HG02840 (cell line): ENCODE measurements around the gene MAP3K15.
"Not testable (repeated sequence)": the region's sequence is repeated elsewhere in the genome, so short reads cannot be mapped to it uniquely, and the experiment has no call there.

Source experiments
- ATAC-seq: cut with Tn5 transposase; IDR thresholded peaks from one replicate; pipeline ENCODE4 v1.9.1; 2021; ENCODE audit warnings: mild to moderate bottlenecking, moderate library complexity, moderate number of reproducible peaks; ENCODE audit not compliant: unreplicated experiment, low FRiP score

The MAP3K15 gene

GRCh38 chrX:19539665-19540064, 24.4 kb upstream of the MAP3K15 start:
- no peak for ATAC-seq

DNA sequence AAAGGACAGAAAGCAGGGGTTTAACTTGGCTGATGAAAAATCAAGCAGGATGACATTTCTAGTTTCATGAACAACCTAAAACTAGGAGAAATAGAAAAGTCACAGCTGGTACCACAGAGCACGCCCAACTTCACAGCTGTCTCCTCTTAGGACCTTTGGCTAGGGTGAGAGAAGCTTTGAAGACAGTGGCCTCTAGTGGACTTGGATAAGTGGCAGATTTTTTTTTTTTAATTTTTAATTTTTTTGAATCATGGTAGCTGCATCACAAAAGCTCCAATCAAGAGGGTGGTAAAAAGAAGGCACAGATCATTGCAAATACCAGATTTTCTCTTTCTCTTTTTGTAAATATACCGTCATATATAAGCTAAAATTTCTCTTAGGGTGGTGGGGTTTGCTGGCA, 20.2 kb upstream of the MAP3K15 start:
- ATAC-seq: no peak

DNA sequence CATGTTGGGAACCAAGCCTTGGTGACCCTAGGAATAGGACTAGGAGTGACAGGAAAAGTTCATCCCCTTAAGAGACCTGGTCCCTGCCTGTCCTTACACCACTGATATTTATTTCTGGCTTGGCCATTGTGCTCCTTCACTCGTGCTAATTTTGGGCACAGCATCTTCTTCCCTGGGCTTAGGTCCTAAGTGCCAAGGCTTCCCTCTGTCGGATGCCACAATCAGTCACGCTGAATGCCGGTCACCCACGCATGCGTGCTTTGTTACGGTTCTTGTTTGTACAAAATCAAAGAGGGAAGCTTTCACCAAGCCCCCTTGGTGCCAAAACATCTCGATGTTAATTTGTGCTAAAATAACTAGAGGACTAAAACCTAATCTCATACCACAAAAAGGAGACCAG, 17.4 kb upstream of the MAP3K15 start:
- no peak for ATAC-seq

GRCh38 chrX:19517965-19518364, 2.7 kb upstream of the MAP3K15 start:
- ATAC-seq: no peak

GRCh38 chrX:19515615-19516105, 352 bp upstream of the MAP3K15 start:
- ATAC-seq: no peak

DNA sequence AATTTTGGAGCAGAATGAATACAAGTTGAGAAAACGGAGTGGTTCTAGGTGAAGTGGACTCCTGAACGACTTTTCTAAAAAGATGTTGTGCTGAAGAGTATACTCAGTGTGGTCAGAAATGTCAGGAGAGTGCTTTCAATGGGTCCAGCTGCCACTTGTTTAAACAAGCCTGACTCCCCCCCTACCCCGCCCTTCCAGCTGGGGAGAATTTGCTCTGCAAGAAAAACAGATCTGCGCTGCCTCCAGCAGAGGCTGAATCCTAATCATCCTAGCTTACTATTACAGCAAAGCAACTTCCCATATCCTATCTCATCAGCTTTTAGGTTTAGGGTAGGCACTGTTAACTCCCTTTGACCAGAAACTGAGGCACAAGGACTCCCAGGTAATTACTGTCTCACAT, 1.9 kb downstream of the MAP3K15 start:
- no peak for ATAC-seq

DNA sequence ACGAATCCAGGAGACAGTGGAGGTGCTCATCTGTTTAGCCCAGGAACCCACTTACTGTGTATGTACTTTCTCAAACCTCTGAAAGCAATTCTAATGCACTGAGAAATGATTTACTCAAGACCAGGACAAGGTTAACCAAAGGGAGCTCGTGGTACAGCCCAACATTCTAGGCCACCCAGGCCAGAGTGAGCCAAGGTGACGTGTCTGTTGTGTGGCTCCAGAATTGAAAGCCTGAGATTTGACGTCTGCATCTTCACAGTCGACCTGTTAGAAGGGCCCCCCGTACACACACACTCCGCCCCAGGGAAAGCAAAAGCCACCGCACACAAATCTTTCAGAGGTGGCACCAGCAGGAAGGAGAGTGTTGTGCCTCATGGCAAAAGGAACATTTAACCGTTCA, 2.3 kb downstream of the MAP3K15 start:
- no peak for ATAC-seq

DNA sequence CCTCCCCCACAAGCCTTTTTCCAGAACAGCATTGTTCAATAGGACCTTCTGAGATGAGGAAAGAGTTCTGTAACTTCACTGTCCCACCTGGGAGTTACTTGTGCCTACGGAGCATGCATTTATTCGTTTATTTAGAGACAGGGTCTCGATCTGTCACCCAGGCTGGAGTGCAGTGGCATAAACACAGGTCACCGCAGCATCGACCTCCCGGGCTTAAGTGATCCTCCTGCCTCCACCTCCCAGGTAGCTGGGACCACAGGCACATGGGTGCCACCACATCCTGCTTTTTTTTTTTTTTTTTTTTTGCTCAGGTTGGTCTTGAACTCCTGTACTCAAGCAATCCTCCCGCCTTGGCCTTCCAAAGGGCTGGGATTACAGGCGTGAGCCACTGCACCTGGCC, 2.9 kb downstream of the MAP3K15 start:
- no peak for ATAC-seq

DNA sequence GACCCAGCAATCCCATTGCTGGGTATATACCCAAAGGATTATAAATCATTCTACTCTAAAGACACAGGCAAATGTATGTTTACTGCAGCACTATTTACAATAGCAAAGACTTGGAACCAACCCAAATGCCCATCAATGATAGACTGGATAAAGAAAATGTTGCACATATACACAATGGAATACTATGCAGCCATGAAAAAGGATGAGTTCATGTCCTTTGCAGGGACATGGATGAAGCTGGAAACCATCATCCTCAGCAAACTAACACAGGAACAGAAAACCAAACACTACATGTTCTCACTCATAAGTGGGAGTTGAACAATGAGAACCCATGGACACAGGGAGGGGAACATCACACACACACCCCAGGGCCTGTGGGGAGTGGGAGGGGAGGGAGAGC, 3.5 kb downstream of the MAP3K15 start:
- ATAC-seq: not testable (repeated sequence)

DNA sequence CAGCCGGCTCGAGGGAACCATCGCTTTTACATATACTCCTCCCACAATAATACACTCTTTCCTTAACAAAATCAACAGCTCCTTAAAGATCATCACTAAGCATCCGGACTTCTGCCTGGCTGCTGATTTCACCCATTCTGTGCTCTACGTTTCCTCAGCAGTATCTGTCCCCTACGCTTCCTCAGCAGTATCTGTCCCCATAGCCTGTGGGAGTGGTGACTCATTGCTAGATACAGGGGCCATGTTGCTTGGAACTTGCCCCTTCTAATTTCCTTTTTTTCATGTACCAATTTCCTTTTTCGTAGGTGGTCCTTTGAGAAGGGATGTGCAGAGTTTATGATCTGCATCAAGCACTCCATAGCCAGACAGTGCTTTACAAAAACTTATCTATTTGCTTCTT, 18.6 kb downstream of the MAP3K15 start:
- ATAC-seq: no peak

DNA sequence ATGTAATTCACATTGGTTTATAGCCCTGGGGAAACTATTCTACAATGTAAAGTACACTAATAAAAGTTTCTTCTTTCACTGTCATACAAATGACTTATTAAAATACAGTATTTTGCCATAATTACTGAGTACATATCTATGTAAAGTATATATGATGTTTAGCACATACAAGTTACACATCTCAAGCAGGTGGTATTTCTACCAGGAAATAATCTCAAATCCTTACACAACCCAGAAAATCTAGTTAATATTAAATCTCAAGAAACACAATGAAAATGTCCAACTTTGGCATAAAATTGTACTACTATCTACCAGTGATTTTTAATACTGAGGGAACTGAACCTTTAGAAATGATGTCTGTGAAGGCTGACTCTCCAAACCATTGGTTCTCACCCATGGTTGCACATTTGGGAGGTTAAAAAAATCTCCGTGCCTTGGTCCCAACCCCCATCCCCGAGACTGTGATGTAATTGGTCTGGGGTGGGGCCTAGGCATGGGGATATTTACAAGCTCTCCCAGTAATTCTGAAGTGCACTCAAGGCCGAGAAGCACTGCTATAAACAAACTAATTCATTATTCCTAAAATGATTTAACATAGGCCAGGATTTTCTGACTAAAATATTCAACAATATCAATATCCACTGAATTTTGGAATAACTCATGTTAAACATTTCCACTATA, 27.6 kb downstream of the MAP3K15 start:
- ATAC-seq: no peak

- ATAC-seq: no peak
Measured at GRCh38 chrX:19479458-19479857, 35.9 kb downstream of the MAP3K15 start.

DNA sequence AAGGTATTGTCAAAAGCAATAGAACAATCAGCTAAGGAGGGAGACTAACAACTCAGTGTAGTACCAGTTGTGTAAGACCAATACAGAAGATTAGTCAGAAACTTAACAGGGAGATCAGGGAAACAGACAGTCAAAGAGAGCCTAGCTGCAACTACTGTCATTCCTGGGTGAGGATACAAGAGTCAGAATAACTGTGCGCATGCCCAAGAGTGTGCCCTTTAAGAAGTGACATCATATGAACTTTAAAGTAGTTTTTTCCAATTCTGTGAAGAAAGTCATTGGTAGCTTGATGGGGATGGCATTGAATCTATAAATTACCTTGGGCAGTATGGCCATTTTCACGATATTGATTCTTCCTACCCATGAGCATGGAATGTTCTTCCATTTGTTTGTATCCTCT, 46.9 kb downstream of the MAP3K15 start:
- ATAC-seq: not testable (repeated sequence)

- no peak for ATAC-seq
Measured at GRCh38 chrX:19462879-19463278, 52.4 kb downstream of the MAP3K15 start.

DNA sequence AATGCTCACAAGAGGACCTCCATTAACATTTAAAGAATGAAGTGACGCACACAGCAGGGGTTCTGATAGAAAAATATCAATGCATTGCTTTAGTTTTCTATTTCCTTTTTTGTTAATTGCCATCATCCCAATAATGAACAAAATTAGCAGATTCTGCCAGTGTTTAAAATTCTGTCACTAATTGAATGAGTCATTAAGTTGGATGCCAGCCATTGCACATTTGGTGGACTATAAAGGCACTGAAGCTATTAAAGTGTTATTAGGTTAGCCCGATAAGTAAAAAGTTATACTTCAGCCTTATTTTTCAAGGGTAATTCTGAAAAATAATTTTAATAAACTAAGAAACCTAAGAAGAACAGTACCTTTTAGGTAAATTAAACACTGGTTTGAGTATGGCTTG, 53.1 kb downstream of the MAP3K15 start:
- no peak for ATAC-seq

- no peak for ATAC-seq
Measured at GRCh38 chrX:19457662-19458061, 57.6 kb downstream of the MAP3K15 start.

GRCh38 chrX:19448077-19448476, 67.2 kb downstream of the MAP3K15 start:
- no peak for ATAC-seq

DNA sequence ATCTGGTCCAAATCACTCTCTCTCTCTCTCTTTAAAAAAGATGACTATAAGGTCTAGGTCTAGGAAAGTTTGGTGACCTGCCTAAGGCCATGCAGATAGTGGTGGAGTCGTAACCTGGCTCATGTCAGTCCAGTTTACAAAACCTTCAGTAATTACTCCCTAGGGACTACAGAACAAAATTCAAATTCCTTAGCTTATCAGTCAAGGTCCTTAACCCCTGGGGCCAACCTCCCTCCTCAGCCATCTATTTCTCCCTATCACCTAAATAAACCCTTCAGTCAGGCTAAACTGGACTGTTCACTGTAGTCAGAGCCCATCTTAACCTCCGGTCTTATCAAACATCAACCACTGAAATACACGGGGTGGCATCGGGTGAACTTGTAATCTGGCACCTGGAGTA, 68.9 kb downstream of the MAP3K15 start:
- no peak for ATAC-seq

GRCh38 chrX:19445772-19446171, 69.5 kb downstream of the MAP3K15 start:
- ATAC-seq: not testable (repeated sequence)

DNA sequence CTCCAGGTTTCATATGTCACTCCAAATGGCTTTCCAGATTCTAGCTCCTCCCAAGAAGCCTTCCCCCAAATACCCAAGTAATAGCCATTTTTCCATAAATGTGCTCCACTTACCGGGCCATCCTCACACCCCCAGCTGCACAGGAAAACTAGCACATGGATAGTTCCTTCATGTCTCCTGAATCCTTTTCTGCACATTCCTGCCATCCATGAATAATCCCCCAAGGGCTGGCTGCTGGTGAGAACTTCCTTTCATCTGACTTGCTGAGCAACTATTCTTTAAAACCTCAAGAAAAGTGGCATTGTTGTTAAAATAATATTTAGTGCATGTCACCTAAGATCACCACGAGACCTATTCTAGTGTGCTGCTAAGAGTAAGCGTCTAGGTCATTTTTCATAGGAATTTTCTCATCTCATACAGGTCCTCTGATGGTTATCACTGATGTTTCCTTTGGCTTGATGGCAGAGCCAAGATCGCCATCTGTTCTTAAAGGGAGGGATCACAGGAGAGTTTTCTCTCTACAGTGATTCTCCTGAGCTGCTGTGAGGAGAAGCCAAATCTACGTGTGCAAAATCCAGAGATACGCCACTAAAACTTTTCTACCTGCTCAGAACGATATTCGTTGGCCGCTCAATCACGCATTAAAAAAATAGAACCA, 71.3 kb downstream of the MAP3K15 start:
- ATAC-seq: no peak

- no peak for ATAC-seq
Measured at GRCh38 chrX:19440713-19441112, 74.6 kb downstream of the MAP3K15 start.

- not testable (repeated sequence) for ATAC-seq
Measured at GRCh38 chrX:19422661-19423060, 92.6 kb downstream of the MAP3K15 start.
